OCI-LY7 (cell line): ENCODE data around the gene TNS3. TPM values are rescaled to one million over a fixed set of nuclear protein-coding genes. Genes with fewer than 3 reads are reported as not detected.

ENCODE experiments used
- Bru-seq: library from RNA; stranded (reverse); fragments of 400-500 nt; gene quantifications from one replicate; lab custom pipeline; 2021; lab: Mats Ljungman, UMichigan
- BruChase-seq, 2 experiments: library from RNA; stranded (reverse); fragments of 400-500 nt; gene quantifications; one replicate each; lab custom pipeline; 2021; lab: Mats Ljungman, UMichigan
- BruUV-seq: library from RNA; stranded (reverse); fragments of 400-500 nt; replicated peaks from 2 replicates; lab custom pipeline; 2021; lab: Mats Ljungman, UMichigan
- CTCF ChIA-PET: fragments of 300-600 bp; sonication (Branson Sonifier 250); formaldehyde crosslinking; loops from one replicate; lab custom pipeline; 2022; ENCODE audit warnings: antibody characterized with exemption; ENCODE audit not compliant: unreplicated experiment; lab: Charles Lee
- POLR2A ChIA-PET: fragments of 300-600 bp; sonication (Branson Sonifier 250); formaldehyde crosslinking; loops from one replicate; lab custom pipeline; 2022; ENCODE audit warnings: antibody characterized with exemption; lab: Charles Lee
- DNase-seq: peaks from one replicate; pipeline ENCODE4 v3.0.0-alpha.2; 2015; ENCODE audit warnings: low spot score
- H2AFZ ChIP-seq: fragments of 200-600 bp; sonication (generic), shearing (Covaris generic); 2 replicates; pipeline ENCODE4 v1.6.1; 2014; ENCODE audit warnings: mild to moderate bottlenecking, antibody characterized with exemption, low read length, moderate library complexity
- H3K27ac ChIP-seq: fragments of 200-600 bp; sonication (generic); 2 replicates; pipeline ENCODE4 v1.5.1; 2014; ENCODE audit warnings: mixed run types, low read depth, mild to moderate bottlenecking, moderate library complexity, low read length, inconsistent platforms; ENCODE audit not compliant: poor library complexity, severe bottlenecking
- H3K36me3 ChIP-seq: fragments of 200-600 bp; sonication (generic); 2 replicates; pipeline ENCODE4 v1.6.1; 2014; ENCODE audit warnings: mild to moderate bottlenecking, antibody characterized with exemption, low read length, moderate library complexity, mixed read lengths; ENCODE audit not compliant: insufficient read depth
- H3K4me1 ChIP-seq: fragments of 200-600 bp; sonication (generic); 2 replicates; pipeline ENCODE4 v1.5.1; 2014; ENCODE audit warnings: mild to moderate bottlenecking, low read length; ENCODE audit not compliant: insufficient read depth, poor library complexity, severe bottlenecking
- H3K4me2 ChIP-seq: fragments of 200-600 bp; sonication (generic); 2 replicates; pipeline ENCODE4 v1.6.1; 2014; ENCODE audit warnings: mild to moderate bottlenecking, low read length
- H3K4me3 ChIP-seq: fragments of 200-600 bp; sonication (generic); 2 replicates; pipeline ENCODE4 v1.5.1; 2014; ENCODE audit warnings: mild to moderate bottlenecking, low read depth, low read length; ENCODE audit not compliant: poor library complexity, severe bottlenecking
- H3K79me2 ChIP-seq: fragments of 200-600 bp; sonication (generic); 2 replicates; pipeline ENCODE4 v1.6.1; 2016; ENCODE audit warnings: low read depth, mild to moderate bottlenecking, low read length, moderate library complexity, mixed read lengths; ENCODE audit not compliant: insufficient read depth
- H3K9me2 ChIP-seq: fragments of 200-600 bp; sonication (generic); 2 replicates; pipeline ENCODE4 v1.6.1; 2016; ENCODE audit warnings: mild to moderate bottlenecking, low read length, mixed read lengths; ENCODE audit not compliant: insufficient read depth
- H3K9me3 ChIP-seq: fragments of 200-600 bp; sonication (generic); 2 replicates; pipeline ENCODE4 v1.6.1; 2014; ENCODE audit warnings: mild to moderate bottlenecking, mixed run types, low read length, mixed read lengths
- H4K20me1 ChIP-seq: fragments of 200-600 bp; sonication (generic); 2 replicates; pipeline ENCODE4 v1.6.1; 2014; ENCODE audit warnings: mild to moderate bottlenecking, antibody characterized with exemption, low read length, moderate library complexity, mixed read lengths; ENCODE audit not compliant: insufficient read depth
- EZH2phosphoT487 ChIP-seq: fragments of 200-600 bp; sonication (generic); IDR thresholded peaks from 2 replicates; pipeline ENCODE4 v1.6.1; 2018; ENCODE audit warnings: low read depth, borderline replicate concordance, mild to moderate bottlenecking, mixed run types, antibody characterized with exemption, low read length, moderate library complexity, mixed read lengths
- intact Hi-C: fragments of 100-400 bp; cut with micrococcal nuclease; formaldehyde crosslinking; loops from one replicate; pipeline ENCODE4 v1.10.0; 2022; ENCODE audit not compliant: unreplicated experiment
- long read RNA-seq: library from polyadenylated mRNA; stranded (forward); transcript quantifications from one replicate; pipeline ENCODE4 v2.0.0, GENCODE V29; 2022
- total RNA-seq, 2 experiments: library from RNA; depleted of rRNA in 1 of 2; stranded (reverse); fragments of >200 nt in 1 of 2; shearing (Covaris generic) in 1 of 2; gene quantifications; 2 replicates each; pipeline ENCODE4 v1.2.3, GENCODE V29; 2014 to 2022
- TF ChIP-seq, protein P1 (sequence below): fragments of 200-600 bp; sonication (generic); conservative IDR thresholded peaks from 2 replicates; pipeline ENCODE4 v1.5.1; 2014; ENCODE audit warnings: mild to moderate bottlenecking, antibody characterized with exemption, low read length, moderate library complexity, mixed read lengths

TNS3 gene
- total RNA-seq (2014; rRNA removed; shearing (Covaris generic)) = 8.3 and 9.5 TPM in 2 replicates
- 36.5 and 42.1 TPM in 2 replicates for total RNA-seq (2022)
- Bru-seq, nascent RNA = percentile 69 among the genes with signal in this experiment
- percentile 65 among the genes with signal in this experiment for BruChase-seq, experiment 1, labeled RNA remaining after a 6-hour chase
- percentile 61 among the genes with signal in this experiment for BruChase-seq, experiment 2, labeled RNA remaining after a 2-hour chase
- long read RNA-seq, full-length matches to known transcripts = 6 of 26 reads
- long read RNA-seq, partial matches to known transcripts = 8 of 26 reads
- long read RNA-seq, other reads (novel, unspliced or antisense) = 12 of 26 reads

DNA sequence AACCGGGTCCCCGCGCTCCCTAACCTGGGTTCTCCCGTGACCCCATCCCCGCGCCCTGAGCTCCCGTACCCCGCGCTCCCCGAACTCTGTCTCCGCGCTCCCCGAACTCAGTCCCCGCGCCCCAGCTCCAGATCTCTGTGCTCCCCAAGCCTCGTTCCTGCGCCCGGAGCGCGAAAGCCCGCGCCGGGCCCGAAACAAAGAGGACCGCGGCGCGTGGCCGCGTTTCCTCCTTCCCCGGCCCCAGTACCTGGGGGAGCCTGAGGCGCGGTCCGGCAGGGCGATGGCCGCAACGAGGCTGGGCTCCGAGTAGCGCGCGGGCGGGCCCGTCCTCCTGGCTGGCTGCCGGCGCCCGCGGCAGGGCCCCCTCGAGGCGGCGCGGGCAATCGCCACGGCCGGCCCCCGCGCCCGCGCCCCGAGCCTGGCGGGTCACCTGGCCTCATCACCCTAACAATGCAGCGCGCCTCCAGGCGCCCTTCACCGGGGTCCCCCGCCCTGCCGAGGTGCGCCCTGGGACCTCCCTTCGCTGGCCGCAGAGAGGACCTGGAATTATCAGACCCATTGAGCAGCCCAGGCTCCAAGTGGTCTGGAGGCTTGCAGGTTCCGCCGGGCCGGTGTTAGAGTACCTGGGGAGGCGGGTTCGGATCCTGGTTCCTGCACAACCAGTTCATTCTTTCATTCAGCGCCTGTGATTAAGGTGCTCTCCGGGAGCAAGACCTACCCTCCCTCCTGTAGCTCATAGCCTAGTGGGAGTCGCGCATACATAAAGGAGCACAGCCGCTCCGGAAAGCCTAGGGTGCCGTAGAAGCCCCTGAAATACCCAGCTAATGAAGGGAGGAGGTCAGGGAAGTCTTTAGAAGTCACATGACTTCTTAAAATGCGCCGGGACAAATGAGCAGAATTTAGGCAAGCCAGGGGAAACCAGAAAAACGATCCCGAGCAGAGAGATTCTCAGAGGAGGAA lies at the start of gene TNS3:
Gene TNS3, minus strand, starts transcription at position 308 of the 960 bp plus-strand sequence. CDS start 142,475 bp downstream, outside the sequence.
- Histone ChIP-seq H3K79me2 (peaks cover 16% of the 10 kb centered on the region; the same call in 1 of the 2 replicates), H3K4me1 (peaks cover 61% of the 10 kb centered on the region), H3K9me3 (no peaks in the 10 kb centered on the region; the same call in 1 of the 2 replicates), H3K9me2 (no peaks in the 10 kb centered on the region), H3K27ac (peak within 1 kb of the TSS; percentile 16), H2AFZ (peak within 1 kb of the TSS; percentile 67; the same call in 1 of the 2 replicates), H3K4me3 (peak within 1 kb of the TSS; percentile 87), H3K36me3 (no peaks in the 10 kb centered on the region), H3K4me2 (peak within 1 kb of the TSS; percentile 71), H4K20me1 (no peaks in the 10 kb centered on the region)
- no TSS peak for BruUV-seq
- intact Hi-C loops = loop anchor here (1.0 to 5.0 kb wide), 8 partner anchors 89 to 430 kb away; no protein-coding TSS in a partner anchor
- TF ChIP-seq, protein P1, sequence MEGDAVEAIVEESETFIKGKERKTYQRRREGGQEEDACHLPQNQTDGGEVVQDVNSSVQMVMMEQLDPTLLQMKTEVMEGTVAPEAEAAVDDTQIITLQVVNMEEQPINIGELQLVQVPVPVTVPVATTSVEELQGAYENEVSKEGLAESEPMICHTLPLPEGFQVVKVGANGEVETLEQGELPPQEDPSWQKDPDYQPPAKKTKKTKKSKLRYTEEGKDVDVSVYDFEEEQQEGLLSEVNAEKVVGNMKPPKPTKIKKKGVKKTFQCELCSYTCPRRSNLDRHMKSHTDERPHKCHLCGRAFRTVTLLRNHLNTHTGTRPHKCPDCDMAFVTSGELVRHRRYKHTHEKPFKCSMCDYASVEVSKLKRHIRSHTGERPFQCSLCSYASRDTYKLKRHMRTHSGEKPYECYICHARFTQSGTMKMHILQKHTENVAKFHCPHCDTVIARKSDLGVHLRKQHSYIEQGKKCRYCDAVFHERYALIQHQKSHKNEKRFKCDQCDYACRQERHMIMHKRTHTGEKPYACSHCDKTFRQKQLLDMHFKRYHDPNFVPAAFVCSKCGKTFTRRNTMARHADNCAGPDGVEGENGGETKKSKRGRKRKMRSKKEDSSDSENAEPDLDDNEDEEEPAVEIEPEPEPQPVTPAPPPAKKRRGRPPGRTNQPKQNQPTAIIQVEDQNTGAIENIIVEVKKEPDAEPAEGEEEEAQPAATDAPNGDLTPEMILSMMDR = peak; percentile 41; the same call in 1 of the 2 replicates
- no peak for TF ChIP-seq EZH2phosphoT487
- ChIA-PET CTCF (interaction anchor here (0.6 to 1.4 kb wide), 5 partner anchors 20 to 143 kb away, joined by 3 read pairs; no protein-coding TSS in a partner anchor), POLR2A (interaction anchor here (0.6 to 1.4 kb wide), 14 partner anchors 8 to 683 kb away, joined by 3 to 4 read pairs (median 4); no protein-coding TSS in a partner anchor)
- DNase-seq = peak; percentile 71

DNA sequence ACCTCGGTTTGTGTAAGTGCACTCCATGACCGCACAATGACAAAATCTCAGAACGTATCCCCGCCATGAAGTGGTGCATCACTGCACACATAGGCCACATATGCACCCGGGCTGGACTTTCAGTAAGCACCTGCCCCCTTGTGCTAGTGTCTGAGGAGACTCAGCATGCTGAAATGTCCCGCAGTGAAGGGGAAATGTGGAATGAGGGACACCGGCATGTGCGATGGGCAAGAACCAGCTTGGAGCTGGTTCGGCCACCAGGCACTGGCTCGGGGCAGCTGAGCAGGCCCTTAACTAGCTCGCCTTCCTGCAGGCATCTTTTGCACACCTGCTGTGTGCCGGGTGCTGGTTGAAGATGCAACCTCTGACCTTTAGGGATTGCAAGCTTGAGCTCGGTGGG lies 49.8 kb upstream of the TNS3 start:
- no peak overlapping the region for H3K4me3 ChIP-seq
- no peaks in the 10 kb centered on the region for H3K9me2 ChIP-seq
- H3K9me3 ChIP-seq = no peaks in the 10 kb centered on the region
- no peaks in the 10 kb centered on the region for H3K36me3 ChIP-seq
- no peak overlapping the region for H3K27ac ChIP-seq
- H3K79me2 ChIP-seq = no peaks in the 10 kb centered on the region
- TF ChIP-seq, protein P1 = no peak
- TF ChIP-seq EZH2phosphoT487 = no peak
- no TSS peak for BruUV-seq
- no peak overlapping the region for H3K4me2 ChIP-seq
- no peak for DNase-seq
- ChIA-PET CTCF (no interaction called here), POLR2A (interaction anchor here (0.6 to 2.3 kb wide), 3 partner anchors 10 to 160 kb away, joined by 3 to 19 read pairs (median 7); no protein-coding TSS in a partner anchor)
- no peak overlapping the region for H2AFZ ChIP-seq
- H4K20me1 ChIP-seq = no peaks in the 10 kb centered on the region
- intact Hi-C loops = no loop called here
- peaks cover 39% of the 10 kb centered on the region for H3K4me1 ChIP-seq
